CD14-positive monocyte (primary cell): Measurements from ENCODE around the gene ZDHHC7. TPM values are rescaled to one million over a fixed set of nuclear protein-coding genes. Genes with fewer than 3 reads are reported as not detected.
A peak's percentile ranks its signal among the peaks of the same experiment; 100 is the strongest.

ENCODE experiments used
- DNase-seq, 3 donors: peaks; one replicate each; pipeline ENCODE4 v3.0.0-alpha.2; 2011 to 2022
- H2AFZ ChIP-seq: 2 replicates; pipeline ENCODE4 v1.6.0; 2012; ENCODE audit warnings: mild to moderate bottlenecking, low read depth, low read length, inconsistent platforms; ENCODE audit not compliant: insufficient read depth, poor library complexity, severe bottlenecking
- H3K27ac ChIP-seq, 2 donors: 1 replicate in 1 of 2; 2 replicates in 1 of 2; pipeline ENCODE4 v1.5.1; 2012 to 2013; ENCODE audit warnings: low read length in 2 of 2, control low read depth in 1 of 2, inconsistent platforms in 1 of 2, low read depth in 1 of 2, mild to moderate bottlenecking in 1 of 2
- H3K27me3 ChIP-seq, 2 donors: one replicate each; pipeline versions ENCODE4 v1.6.0 to v1.6.1; 2011 to 2013; ENCODE audit warnings: low read length in 2 of 2; ENCODE audit not compliant: control insufficient read depth in 2 of 2, insufficient read depth in 2 of 2
- H3K36me3 ChIP-seq, 2 donors: replicated peaks in 1 of 2; 1 replicate in 1 of 2; 2 replicates in 1 of 2; pipeline versions ENCODE4 v1.5.1 to v1.6.1; 2012 to 2013; ENCODE audit warnings: low read length in 2 of 2, control low read depth in 1 of 2, inconsistent platforms in 1 of 2, mild to moderate bottlenecking in 1 of 2; ENCODE audit not compliant: insufficient read depth in 2 of 2, control insufficient read depth in 1 of 2
- H3K4me1 ChIP-seq, 2 donors: 1 replicate in 1 of 2; 2 replicates in 1 of 2; pipeline versions ENCODE4 v1.5.1 to v1.6.1; 2012 to 2013; ENCODE audit warnings: low read length in 2 of 2, control low read depth in 1 of 2, inconsistent platforms in 1 of 2, mild to moderate bottlenecking in 1 of 2, moderate library complexity in 1 of 2; ENCODE audit not compliant: insufficient read depth in 2 of 2, control insufficient read depth in 1 of 2
- H3K4me2 ChIP-seq: replicated peaks from 2 replicates; pipeline ENCODE3; 2012; ENCODE audit warnings: low read length, moderate library complexity, mild to moderate bottlenecking; ENCODE audit not compliant: poor library complexity, severe bottlenecking; ENCODE audit errors: extremely low read depth
- H3K4me3 ChIP-seq, 3 experiments: fragments of 200-600 bp in 1 of 3; sonication (generic) in 1 of 3; replicated peaks in 1 of 3; 1 replicate in 2 of 3; 2 replicates in 1 of 3; pipeline ENCODE4 v1.5.1; 2011 to 2013; ENCODE audit warnings: low read length in 3 of 3, mild to moderate bottlenecking in 3 of 3, control low read depth in 2 of 3, low read depth in 2 of 3, inconsistent platforms in 1 of 3, moderate library complexity in 1 of 3
- H3K79me2 ChIP-seq: 2 replicates; pipeline ENCODE4 v1.6.0; 2012; ENCODE audit warnings: mild to moderate bottlenecking, control low read depth, inconsistent platforms, low read length, moderate library complexity; ENCODE audit not compliant: insufficient read depth
- H3K9ac ChIP-seq: 2 replicates; pipeline ENCODE4 v1.6.0; 2017; ENCODE audit warnings: low read length, mild to moderate bottlenecking; ENCODE audit not compliant: insufficient read depth, poor library complexity, severe bottlenecking
- H3K9me3 ChIP-seq, 2 donors: replicated peaks in 1 of 2; 1 replicate in 1 of 2; 2 replicates in 1 of 2; pipeline versions ENCODE4 v1.5.1 to v1.6.1; 2012 to 2013; ENCODE audit warnings: low read length in 2 of 2, control low read depth in 1 of 2; ENCODE audit not compliant: control insufficient read depth in 1 of 2, insufficient read depth in 1 of 2
- H4K20me1 ChIP-seq: 2 replicates; pipeline ENCODE4 v1.6.0; 2012; ENCODE audit warnings: mild to moderate bottlenecking, low read length, control low read depth, moderate library complexity; ENCODE audit not compliant: insufficient read depth
- H3K27ac Mint-ChIP-seq, 7 donors: one replicate each; pipeline ENCODE4 v1.8.0; 2020; ENCODE audit warnings: mild to moderate bottlenecking in 7 of 7, mixed read lengths in 7 of 7, moderate library complexity in 6 of 7, inconsistent platforms in 2 of 7
- H3K27me3 Mint-ChIP-seq, 3 donors: one replicate each; pipeline ENCODE4 v1.8.0; 2021 to 2022; ENCODE audit warnings: low read depth in 3 of 3, mild to moderate bottlenecking in 3 of 3, mixed read lengths in 3 of 3, moderate library complexity in 3 of 3, inconsistent platforms in 1 of 3
- H3K36me3 Mint-ChIP-seq, 2 donors: one replicate each; pipeline ENCODE4 v1.8.0; 2020; ENCODE audit warnings: mixed read lengths in 2 of 2, inconsistent platforms in 1 of 2, mild to moderate bottlenecking in 1 of 2
- H3K4me1 Mint-ChIP-seq: one replicate; pipeline ENCODE4 v1.8.0; 2020; ENCODE audit warnings: mild to moderate bottlenecking, mixed read lengths
- H3K4me3 Mint-ChIP-seq, 2 donors: one replicate each; pipeline ENCODE4 v1.8.0; 2020; ENCODE audit warnings: mild to moderate bottlenecking in 2 of 2, mixed read lengths in 2 of 2, moderate library complexity in 1 of 2
- H3K9me3 Mint-ChIP-seq, 7 donors: one replicate each; pipeline ENCODE4 v1.8.0; 2020 to 2022; ENCODE audit warnings: mixed read lengths in 7 of 7, mild to moderate bottlenecking in 6 of 7, moderate library complexity in 6 of 7, inconsistent platforms in 2 of 7
- CTCF ChIP-seq: fragments of 200-600 bp; IDR thresholded peaks from one replicate; pipeline ENCODE4 v1.8.0; 2022; ENCODE audit warnings: antibody characterized with exemption, mild to moderate bottlenecking
- WGBS: methylation state at CpG from one replicate; pipeline ENCODE4 v1.1.5; 2013; ENCODE audit warnings: missing lambda C conversion rate; ENCODE audit not compliant: insufficient coverage; 5-methylcytosine and 5-hydroxymethylcytosine counted together
- intact Hi-C, 2 donors: fragments of 100-400 bp; cut with micrococcal nuclease; formaldehyde crosslinking; loops; one replicate each; pipeline versions ENCODE4 v1.15.0 to v1.15.1; 2023
- polyA plus RNA-seq, 3 donors: library from polyadenylated mRNA; depleted of rRNA in 1 of 3; unstranded in 2 of 3; stranded (reverse) in 1 of 3; fragments of 300-500 nt in 2 of 3; fragments of >200 nt in 1 of 3; fragmentation: Illumina TruSeq in 2 of 3; gene quantifications; 1 replicate in 2 of 3; 2 replicates in 1 of 3; pipeline ENCODE4 v1.2.3, GENCODE V29; 2012 to 2021

Gene ZDHHC7
- polyA plus RNA-seq, 3 donors, result 99.7 to 189 (median 129) TPM

GRCh38 chr16:85042167-85042526 is 30.8 kb upstream of the ZDHHC7 start:
- no CpG with 5 or more reads among the region's 6 CpGs for WGBS
- no peak for TF ChIP-seq CTCF
- DNase-seq, result no peak
- Histone ChIP-seq H3K36me3 (peaks cover 55 to 87% of the 10 kb centered on the region in 2 donors), H3K27me3 (no peaks in the 10 kb centered on the region), H3K79me2 (peaks cover 93% of the 10 kb centered on the region), H3K4me2 (no peak overlapping the region), H2AFZ (no peak overlapping the region), H3K27ac (no peak overlapping the region), H4K20me1 (peaks cover 100% of the 10 kb centered on the region), H3K4me1 (peaks cover 30% of the 10 kb centered on the region in 2 donors), H3K9ac (no peak overlapping the region), H3K4me3 (no peak overlapping the region), H3K9me3 (no peaks in the 10 kb centered on the region)
- intact Hi-C loops, result no loop called here
- Mint-ChIP-seq H3K36me3 (peaks cover 78 to 88% of the 10 kb centered on the region in 2 donors), H3K4me1 (peaks cover 37% of the 10 kb centered on the region), H3K9me3 (peaks cover 0 to 4% (median 0%) of the 10 kb centered on the region in 7 donors), H3K4me3 (no peak overlapping the region), H3K27ac (peak overlapping the region in 1 of 7 donors; percentile 8), H3K27me3 (peaks cover 0 to 6% (median 0%) of the 10 kb centered on the region in 3 donors)

- Histone ChIP-seq H3K27ac (no peak overlapping the region), H4K20me1 (peaks cover 100% of the 10 kb centered on the region), H3K4me3 (no peak overlapping the region), H2AFZ (no peak overlapping the region), H3K4me2 (no peak overlapping the region), H3K27me3 (no peaks in the 10 kb centered on the region), H3K36me3 (peaks cover 60 to 92% of the 10 kb centered on the region in 2 donors), H3K9me3 (no peaks in the 10 kb centered on the region), H3K79me2 (peaks cover 93% of the 10 kb centered on the region), H3K9ac (no peak overlapping the region), H3K4me1 (peaks cover 30% of the 10 kb centered on the region in 2 donors)
- H3K9me3 Mint-ChIP-seq, result peaks cover 0 to 4% (median 0%) of the 10 kb centered on the region in 7 donors
- H3K4me3 Mint-ChIP-seq, result no peak overlapping the region
- H3K27me3 Mint-ChIP-seq, result peaks cover 0 to 7% (median 1%) of the 10 kb centered on the region in 3 donors
- peaks cover 79 to 85% of the 10 kb centered on the region in 2 donors for H3K36me3 Mint-ChIP-seq
- intact Hi-C loops, result no loop called here
- TF ChIP-seq CTCF, result no peak
- H3K27ac Mint-ChIP-seq, result peak overlapping the region in 3 of 7 donors; percentile 4 to 32 (median 22)
- peaks cover 37% of the 10 kb centered on the region for H3K4me1 Mint-ChIP-seq
- DNase-seq, result peak in 2 of 3 donors; percentile 55 to 57
- WGBS, result 50% methylated on average over 19 of the region's 27 CpGs
Observed at GRCh38 chr16:85041219-85042166, 30.2 kb upstream of the ZDHHC7 start.
